Stimulated activated naive CD8-positive, alpha-beta T cell treated with anti-CD3 and anti-CD28 coated beads, Interleukin-15, Interleukin-2, amounts not matched to agents 100 ng/mL and 50 ng/mL, for 24 hours (primary cell): ENCODE data around the gene COX4I1.

Experiments
- H3K27ac Mint-ChIP-seq: one replicate; pipeline ENCODE4 v1.8.0; 2021; ENCODE audit warnings: mild to moderate bottlenecking, mixed read lengths
- H3K27me3 Mint-ChIP-seq: one replicate; pipeline ENCODE4 v1.8.0; 2021; ENCODE audit warnings: mixed read lengths
- H3K36me3 Mint-ChIP-seq: one replicate; pipeline ENCODE4 v1.8.0; 2021; ENCODE audit warnings: low read depth, mixed read lengths
- H3K4me1 Mint-ChIP-seq: one replicate; pipeline ENCODE4 v1.8.0; 2021; ENCODE audit warnings: low read depth, mixed read lengths
- H3K4me3 Mint-ChIP-seq: one replicate; pipeline ENCODE4 v1.8.0; 2021; ENCODE audit warnings: mild to moderate bottlenecking, mixed read lengths
- H3K9me3 Mint-ChIP-seq: one replicate; pipeline ENCODE4 v1.8.0; 2021; ENCODE audit warnings: mixed read lengths

The COX4I1 gene

GRCh38 chr16:85781156-85781555 lies 18.3 kb upstream of the COX4I1 start:
- peaks cover 12% of the 10 kb centered on the region for H3K4me1 Mint-ChIP-seq
- H3K36me3 Mint-ChIP-seq: peaks cover 64% of the 10 kb centered on the region
- no peaks in the 10 kb centered on the region for H3K27me3 Mint-ChIP-seq
- no peaks in the 10 kb centered on the region for H3K9me3 Mint-ChIP-seq
- no peak overlapping the region for H3K27ac Mint-ChIP-seq
- H3K4me3 Mint-ChIP-seq: no peak overlapping the region

GRCh38 chr16:85781695-85782370 lies 17.7 kb upstream of the COX4I1 start:
- H3K4me1 Mint-ChIP-seq: peaks cover 12% of the 10 kb centered on the region
- H3K27me3 Mint-ChIP-seq: no peaks in the 10 kb centered on the region
- H3K9me3 Mint-ChIP-seq: no peaks in the 10 kb centered on the region
- H3K4me3 Mint-ChIP-seq: no peak overlapping the region
- H3K27ac Mint-ChIP-seq: no peak overlapping the region
- peaks cover 63% of the 10 kb centered on the region for H3K36me3 Mint-ChIP-seq

- Mint-ChIP-seq H3K27me3 (no peaks in the 10 kb centered on the region), H3K36me3 (peaks cover 66% of the 10 kb centered on the region), H3K27ac (peak overlapping the region; percentile 47), H3K4me3 (no peak overlapping the region), H3K9me3 (no peaks in the 10 kb centered on the region), H3K4me1 (peaks cover 12% of the 10 kb centered on the region)
Measured at GRCh38 chr16:85782451-85782850, 17.0 kb upstream of the COX4I1 start.

GRCh38 chr16:85783441-85783840 lies 16.1 kb upstream of the COX4I1 start:
- Mint-ChIP-seq H3K27ac (peak overlapping the region; percentile 4), H3K27me3 (no peaks in the 10 kb centered on the region)

GRCh38 chr16:85784813-85785212 lies 14.7 kb upstream of the COX4I1 start:
- no peak overlapping the region for H3K27ac Mint-ChIP-seq
- H3K9me3 Mint-ChIP-seq: no peaks in the 10 kb centered on the region
- H3K4me3 Mint-ChIP-seq: no peak overlapping the region
- H3K27me3 Mint-ChIP-seq: no peaks in the 10 kb centered on the region
- peaks cover 2% of the 10 kb centered on the region for H3K4me1 Mint-ChIP-seq
- peaks cover 62% of the 10 kb centered on the region for H3K36me3 Mint-ChIP-seq

More at GRCh38 chr16:85783441-85783840, 16.1 kb upstream of the COX4I1 start:
- H3K4me1 Mint-ChIP-seq: peaks cover 12% of the 10 kb centered on the region
- no peak overlapping the region for H3K4me3 Mint-ChIP-seq
- H3K36me3 Mint-ChIP-seq: peaks cover 65% of the 10 kb centered on the region
- H3K9me3 Mint-ChIP-seq: no peaks in the 10 kb centered on the region

GRCh38 chr16:85785927-85786326 lies 13.6 kb upstream of the COX4I1 start:
- no peaks in the 10 kb centered on the region for H3K27me3 Mint-ChIP-seq
- H3K36me3 Mint-ChIP-seq: peaks cover 59% of the 10 kb centered on the region
- peaks cover 12% of the 10 kb centered on the region for H3K4me1 Mint-ChIP-seq
- no peaks in the 10 kb centered on the region for H3K9me3 Mint-ChIP-seq
- peak overlapping the region; percentile 6 for H3K27ac Mint-ChIP-seq
- no peak overlapping the region for H3K4me3 Mint-ChIP-seq

- Mint-ChIP-seq H3K9me3 (no peaks in the 10 kb centered on the region), H3K4me1 (peaks cover 29% of the 10 kb centered on the region), H3K27me3 (no peaks in the 10 kb centered on the region), H3K27ac (no peak overlapping the region), H3K4me3 (no peak overlapping the region), H3K36me3 (peaks cover 71% of the 10 kb centered on the region)
Measured at GRCh38 chr16:85788819-85789218, 10.7 kb upstream of the COX4I1 start.

GRCh38 chr16:85789773-85790172 lies 9.7 kb upstream of the COX4I1 start:
- Mint-ChIP-seq H3K4me3 (no peak overlapping the region), H3K27me3 (no peaks in the 10 kb centered on the region), H3K4me1 (peaks cover 33% of the 10 kb centered on the region), H3K27ac (no peak overlapping the region), H3K9me3 (no peaks in the 10 kb centered on the region), H3K36me3 (peaks cover 81% of the 10 kb centered on the region)

GRCh38 chr16:85793662-85794298 lies 5.7 kb upstream of the COX4I1 start:
- Mint-ChIP-seq H3K27me3 (no peaks in the 10 kb centered on the region), H3K27ac (no peak overlapping the region), H3K36me3 (peaks cover 76% of the 10 kb centered on the region), H3K4me1 (peaks cover 63% of the 10 kb centered on the region), H3K9me3 (no peaks in the 10 kb centered on the region), H3K4me3 (no peak overlapping the region)

- Mint-ChIP-seq H3K4me1 (peaks cover 62% of the 10 kb centered on the region), H3K27ac (no peak overlapping the region), H3K4me3 (no peak overlapping the region), H3K36me3 (peaks cover 70% of the 10 kb centered on the region), H3K27me3 (no peaks in the 10 kb centered on the region), H3K9me3 (no peaks in the 10 kb centered on the region)
Measured at GRCh38 chr16:85794696-85795095, 4.8 kb upstream of the COX4I1 start.

- H3K4me1 Mint-ChIP-seq: peaks cover 63% of the 10 kb centered on the region
- no peaks in the 10 kb centered on the region for H3K27me3 Mint-ChIP-seq
- no peak overlapping the region for H3K27ac Mint-ChIP-seq
- H3K9me3 Mint-ChIP-seq: no peaks in the 10 kb centered on the region
- H3K4me3 Mint-ChIP-seq: no peak overlapping the region
- peaks cover 67% of the 10 kb centered on the region for H3K36me3 Mint-ChIP-seq
Measured at GRCh38 chr16:85796152-85796551, 3.3 kb upstream of the COX4I1 start.

- H3K4me1 Mint-ChIP-seq: peaks cover 64% of the 10 kb centered on the region
- H3K9me3 Mint-ChIP-seq: no peaks in the 10 kb centered on the region
- H3K27ac Mint-ChIP-seq: no peak overlapping the region
- no peaks in the 10 kb centered on the region for H3K27me3 Mint-ChIP-seq
- H3K4me3 Mint-ChIP-seq: peak overlapping the region; percentile 15
- H3K36me3 Mint-ChIP-seq: peaks cover 68% of the 10 kb centered on the region
Measured at GRCh38 chr16:85796599-85796998, 2.9 kb upstream of the COX4I1 start.

- H3K4me3 Mint-ChIP-seq: peak overlapping the region; percentile 89
- peaks cover 68% of the 10 kb centered on the region for H3K36me3 Mint-ChIP-seq
- peaks cover 61% of the 10 kb centered on the region for H3K4me1 Mint-ChIP-seq
Measured at GRCh38 chr16:85798283-85798776, 1.2 kb upstream of the COX4I1 start.

GRCh38 chr16:85798901-85799496 lies 496 bp upstream of the COX4I1 start:
- Mint-ChIP-seq H3K27me3 (no peaks in the 10 kb centered on the region), H3K4me3 (peak overlapping the region; percentile 89), H3K27ac (peak overlapping the region; percentile 77), H3K9me3 (no peaks in the 10 kb centered on the region), H3K4me1 (peaks cover 66% of the 10 kb centered on the region), H3K36me3 (peaks cover 68% of the 10 kb centered on the region)

More at GRCh38 chr16:85798283-85798776, 1.2 kb upstream of the COX4I1 start:
- H3K9me3 Mint-ChIP-seq: no peaks in the 10 kb centered on the region
- H3K27me3 Mint-ChIP-seq: no peaks in the 10 kb centered on the region
- peak overlapping the region; percentile 77 for H3K27ac Mint-ChIP-seq

- peaks cover 61% of the 10 kb centered on the region for H3K4me1 Mint-ChIP-seq
Measured at GRCh38 chr16:85800321-85800669, 800 bp downstream of the COX4I1 start.

More at GRCh38 chr16:85800321-85800669, 800 bp downstream of the COX4I1 start:
- Mint-ChIP-seq H3K4me3 (peak overlapping the region; percentile 87), H3K27me3 (no peaks in the 10 kb centered on the region), H3K9me3 (no peaks in the 10 kb centered on the region), H3K36me3 (peaks cover 67% of the 10 kb centered on the region), H3K27ac (peak overlapping the region; percentile 88)
